Measurements from ENCODE around the gene ENPP3.

- TF ChIP-seq CTCF (IDR thresholded peaks at IDR 0.05) (no peak), EP300 (IDR thresholded peaks at IDR 0.05) (no peak), POLR2A (IDR thresholded peaks at IDR 0.05) (no peak), POLR2AphosphoS5 (IDR thresholded peaks at IDR 0.05) (no peak)
Observed at GRCh38 chr6:131628726-131629125, 8.4 kb upstream of the ENPP3 start.

Data from stomach (tissue), 4 donors.